A549 (cell line): ENCODE results near the gene CTXND2.

Source experiments
- CTCF ChIP-seq: fragments of >200 bp; sonication (Bioruptor Twin); formaldehyde crosslinking; IDR thresholded peaks from 3 replicates; pipeline ENCODE4 v1.5.1; 2016
- MAFK ChIP-seq: fragments of 450-650 bp; IDR thresholded peaks from 2 replicates; pipeline ENCODE4 v1.6.1; 2014; ENCODE audit not compliant: partially characterized antibody
- MAX ChIP-seq: IDR thresholded peaks from 2 replicates; pipeline ENCODE4 v1.6.1; 2012
- RAD21 ChIP-seq, 2 experiments: fragments of >200 bp in 1 of 2; sonication (Bioruptor Twin) in 1 of 2; formaldehyde crosslinking in 1 of 2; IDR thresholded peaks in 1 of 2; conservative IDR thresholded peaks in 1 of 2; 2 replicates in 1 of 2; 3 replicates in 1 of 2; pipeline ENCODE4 v1.6.1; 2012 to 2018; ENCODE audit warnings: inconsistent platforms in 1 of 2

- TF ChIP-seq MAX (no peak), CTCF (no peak), RAD21 (conservative IDR thresholded peaks at IDR 0.05 in 1 of 2, IDR thresholded peaks at IDR 0.05 in 1 of 2) (no peak), MAFK (no peak)
Observed at GRCh38 chr1:150841626-150842025, 45.3 kb upstream of the CTXND2 start.
